ENCODE data around the gene ANTXR2. TPM values are rescaled to one million over a fixed set of nuclear protein-coding genes. Genes with fewer than 3 reads are reported as not detected.

The ANTXR2 gene
- total and polyA plus RNA-seq, 9 of the 15 experiments (the other 6 are each of a cell fraction or from before 2014, with no cell fraction given): 10.1 to 83.8 (median 60.3) TPM

GRCh38 chr4:80042821-80043220 lies 30.2 kb downstream of the ANTXR2 start:
- Histone ChIP-seq H3K27me3 (ENCODE audit: control insufficient read depth in 2 of 2, insufficient read depth in 2 of 2, low read length in 2 of 2) (no peaks in the 10 kb centered on the region), H3K4me1 (replicated peaks in 1 of 2; ENCODE audit: control insufficient read depth in 2 of 2, insufficient read depth in 2 of 2, low read length in 2 of 2) (no peaks in the 10 kb centered on the region; a peak in 3 of 5 replicates), H4K20me1 (replicated peaks; ENCODE audit: control insufficient read depth, insufficient read depth, low read length) (no peaks in the 10 kb centered on the region), H3K36me3 (ENCODE audit: control insufficient read depth, insufficient read depth, low read length) (peaks cover 52% of the 10 kb centered on the region; the same call in 2 of the 3 replicates), H2AFZ (ENCODE audit: low read depth, low read length) (no peak overlapping the region), H3K9me1 (ENCODE audit: control insufficient read depth, insufficient read depth, low read length) (no peaks in the 10 kb centered on the region), H3K9me3 (replicated peaks; ENCODE audit: control insufficient read depth, insufficient read depth, low read depth, low read length) (no peaks in the 10 kb centered on the region), H3K27ac (ENCODE audit: extremely low read depth, low read depth, low read length) (no peak overlapping the region), H3K4me2 (ENCODE audit: insufficient read depth, low read length) (no peak overlapping the region), H3K9ac (ENCODE audit: insufficient read depth in 1 of 2, low read depth in 2 of 2, low read length in 2 of 2) (no peak overlapping the region), H3K4me3 (no peak overlapping the region), H3K79me2 (ENCODE audit: control insufficient read depth, insufficient read depth, low read length) (peaks cover 4% of the 10 kb centered on the region; the same call in 1 of the 3 replicates)
- 89% methylated on average over 2 of the region's 2 CpGs for WGBS (ENCODE audit: insufficient coverage, low coverage, missing lambda C conversion rate)
- DNase-seq (ENCODE audit: extremely low read depth in 1 of 4, low spot score in 3 of 4): no peak
- intact Hi-C loops (cut with micrococcal nuclease): no loop called here
- BruUV-seq (replicated peaks): no TSS peak
- ChIA-PET CTCF (ENCODE audit: low intra/inter-chr PET ratio) (no interaction called here), POLR2A (interaction anchor here (1.1 kb wide), 1 partner anchor 147 kb away, joined by 3 read pairs; no protein-coding TSS in a partner anchor)
- no peak for TF ChIP-seq HDAC8 (tag; IDR thresholded peaks at IDR 0.05)
- TF ChIP-seq ELF2 (CRISPR knock-in tag; IDR thresholded peaks at IDR 0.05): 0 out of 2 replicates have a peak, but pooled peaks have one; percentile 12
- no peak for FAIRE-seq
- in situ Hi-C loops (cut with MboI): no loop called here
- ATAC-seq: no peak

- POLR2A ChIA-PET: no interaction called here
- DNase-seq (ENCODE audit: extremely low read depth in 1 of 4, low spot score in 3 of 4) (no peak), ATAC-seq (no peak), FAIRE-seq (no peak)
- Histone ChIP-seq H3K9me1 (ENCODE audit: control insufficient read depth, insufficient read depth, low read length) (no peaks in the 10 kb centered on the region), H3K9ac (ENCODE audit: insufficient read depth in 1 of 2, low read depth in 2 of 2, low read length in 2 of 2) (no peak overlapping the region), H3K36me3 (ENCODE audit: control insufficient read depth, insufficient read depth, low read length) (peaks cover 70% of the 10 kb centered on the region), H2AFZ (ENCODE audit: low read depth, low read length) (no peak overlapping the region), H3K27ac (ENCODE audit: extremely low read depth, low read depth, low read length) (no peak overlapping the region; the same call in 2 of the 3 replicates), H3K4me2 (ENCODE audit: insufficient read depth, low read length) (no peak overlapping the region), H4K20me1 (replicated peaks; ENCODE audit: control insufficient read depth, insufficient read depth, low read length) (no peaks in the 10 kb centered on the region), H3K27me3 (ENCODE audit: control insufficient read depth in 2 of 2, insufficient read depth in 2 of 2, low read length in 2 of 2) (no peaks in the 10 kb centered on the region), H3K4me1 (replicated peaks in 1 of 2; ENCODE audit: control insufficient read depth in 2 of 2, insufficient read depth in 2 of 2, low read length in 2 of 2) (peaks cover 0 to 9% of the 10 kb centered on the region in 2 experiments; a peak in 3 of 5 replicates), H3K4me3 (no peak overlapping the region), H3K9me3 (replicated peaks; ENCODE audit: control insufficient read depth, insufficient read depth, low read depth, low read length) (no peaks in the 10 kb centered on the region), H3K79me2 (ENCODE audit: control insufficient read depth, insufficient read depth, low read length) (peaks cover 7% of the 10 kb centered on the region; the same call in 2 of the 3 replicates)
- intact Hi-C loops (cut with micrococcal nuclease) (no loop called here), in situ Hi-C loops (cut with MboI) (no loop called here)
- CTCF ChIA-PET (ENCODE audit: low intra/inter-chr PET ratio): no interaction called here
- WGBS (ENCODE audit: insufficient coverage, low coverage, missing lambda C conversion rate): 75% methylated on average over 1 of the region's 1 CpG
- TF ChIP-seq SREBF1 (IDR thresholded peaks at IDR 0.05; ENCODE audit: borderline replicate concordance, low read depth, low read length) (no peak), L3MBTL2 (IDR thresholded peaks at IDR 0.05) (no peak), NELFE (IDR thresholded peaks at IDR 0.05; ENCODE audit: insufficient read depth, insufficient read length) (no peak), CBFB (CRISPR knock-in tag; IDR thresholded peaks at IDR 0.05) (no peak), ZNF24 (IDR thresholded peaks at IDR 0.05) (no peak)
- no TSS peak for BruUV-seq (replicated peaks)
Measured at GRCh38 chr4:80037864-80038263, 35.2 kb downstream of the ANTXR2 start.

Measured in K562 (cell line).